GM18519 (cell line): ENCODE measurements around the gene TRIM28.

Source experiments
- ATAC-seq: cut with Tn5 transposase; IDR thresholded peaks from one replicate; pipeline ENCODE4 v1.9.1; 2021; ENCODE audit warnings: mild to moderate bottlenecking, moderate library complexity; ENCODE audit not compliant: unreplicated experiment, low FRiP score

The TRIM28 gene

DNA sequence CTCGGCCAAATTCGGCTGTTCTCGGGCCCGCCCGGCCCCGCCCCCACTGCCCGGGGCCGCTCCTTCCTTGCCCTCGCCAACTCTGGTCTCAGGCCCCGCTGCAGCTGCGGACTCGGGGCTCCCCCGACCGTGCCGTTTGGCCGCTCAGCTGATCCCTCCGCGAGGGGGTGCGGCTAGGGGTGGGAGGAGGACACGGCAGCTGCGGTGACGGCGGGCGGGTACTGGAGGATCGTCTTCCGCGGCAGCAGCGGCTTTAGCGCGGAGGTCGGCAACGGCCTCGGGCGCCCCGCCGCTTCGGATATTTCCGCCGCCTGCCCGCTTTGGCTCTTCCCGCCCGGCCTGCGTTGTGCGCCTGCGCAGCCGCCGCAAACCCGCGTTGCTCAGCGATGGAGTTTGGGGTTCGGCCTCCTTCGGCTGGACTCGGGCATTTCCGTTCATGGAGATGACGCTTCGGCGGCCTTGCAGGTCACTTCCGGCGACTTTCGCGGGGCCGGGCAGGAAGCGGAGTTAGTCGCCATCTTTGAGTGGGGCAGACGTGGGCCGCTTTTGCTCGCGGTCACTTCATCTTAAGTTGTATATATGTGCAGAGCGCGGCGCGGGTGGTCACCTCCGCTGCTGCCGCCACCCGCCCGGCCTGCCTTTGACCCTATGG is 14.9 kb downstream of the TRIM28 start:
- peak; percentile 39 for ATAC-seq

DNA sequence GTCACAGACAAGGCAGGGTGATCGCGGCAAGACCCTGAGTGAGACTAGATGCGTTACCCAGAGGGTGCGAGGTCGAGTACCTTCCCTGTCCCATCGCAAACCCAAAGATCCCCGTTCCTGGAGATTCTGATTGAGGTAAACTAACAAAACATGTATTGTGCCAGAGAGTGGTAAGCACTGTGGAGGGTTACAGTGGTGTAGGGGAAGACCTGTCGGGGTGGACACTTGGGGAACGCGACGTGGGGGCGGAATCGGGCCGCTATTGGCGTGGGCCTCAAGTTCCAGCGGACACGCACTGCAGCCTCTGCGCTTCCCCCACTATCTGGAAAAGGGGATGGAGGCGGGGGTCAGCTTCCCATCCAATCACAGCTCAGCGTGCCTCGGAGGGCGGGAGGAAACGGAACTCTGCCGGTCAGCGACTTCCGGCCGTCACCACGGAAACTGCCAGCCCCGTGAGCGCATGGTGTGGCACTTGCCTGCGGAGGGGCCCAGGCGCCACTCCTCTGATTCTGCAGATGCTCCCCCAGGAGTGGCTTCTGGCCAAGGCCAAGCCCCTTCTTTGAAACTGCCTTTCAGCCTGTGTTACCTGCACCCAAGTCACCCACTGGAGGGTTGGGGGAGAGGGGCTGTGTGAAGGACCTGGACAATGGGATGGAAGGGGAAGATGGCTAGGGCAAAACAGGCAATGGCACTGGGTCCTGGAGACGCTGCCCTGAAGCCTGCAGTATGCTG is 15.6 kb downstream of the TRIM28 start:
- ATAC-seq, result no peak

DNA sequence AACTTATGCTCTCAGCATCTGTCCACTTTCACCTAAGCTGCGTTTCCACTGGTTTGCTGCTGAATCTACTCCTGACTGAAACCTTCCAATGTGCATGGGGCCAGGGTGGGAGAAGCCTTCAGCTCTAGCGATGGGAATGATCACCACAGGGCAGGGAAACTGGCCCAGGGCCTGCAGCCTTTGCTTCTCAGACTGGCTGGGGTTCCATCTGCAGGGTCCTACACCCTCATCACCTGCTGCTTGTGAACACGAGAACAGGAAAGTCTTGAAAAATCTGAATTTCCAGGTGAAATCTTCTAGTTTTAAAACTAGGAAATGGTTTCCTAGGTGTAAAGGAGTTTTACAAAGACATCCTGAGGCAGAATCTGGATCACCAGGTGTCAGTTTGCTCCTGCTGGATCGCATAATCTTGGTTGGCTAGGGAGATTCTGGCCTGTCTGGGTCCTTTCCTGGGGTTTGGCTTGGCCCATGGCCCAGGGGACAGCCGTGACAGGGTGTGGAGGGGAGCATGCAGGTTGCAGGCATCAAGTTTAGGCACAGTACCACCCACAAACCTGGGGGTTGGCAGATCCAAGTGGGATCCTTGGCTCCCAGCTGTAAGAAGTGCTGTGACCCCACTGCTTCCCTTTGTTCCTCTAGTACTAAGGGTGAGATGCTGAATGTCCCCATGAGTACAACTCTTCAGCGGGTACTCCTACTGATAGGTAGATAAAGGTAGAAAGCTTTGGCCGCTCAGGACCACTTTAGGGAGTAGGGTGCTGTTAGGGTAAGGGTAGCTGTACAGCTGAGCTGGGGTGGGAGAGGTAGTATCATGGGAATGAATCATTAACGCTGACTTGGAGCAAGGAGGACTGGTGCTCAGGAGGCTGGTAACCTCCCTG is 16.4 kb downstream of the TRIM28 start:
- ATAC-seq, result no peak

DNA sequence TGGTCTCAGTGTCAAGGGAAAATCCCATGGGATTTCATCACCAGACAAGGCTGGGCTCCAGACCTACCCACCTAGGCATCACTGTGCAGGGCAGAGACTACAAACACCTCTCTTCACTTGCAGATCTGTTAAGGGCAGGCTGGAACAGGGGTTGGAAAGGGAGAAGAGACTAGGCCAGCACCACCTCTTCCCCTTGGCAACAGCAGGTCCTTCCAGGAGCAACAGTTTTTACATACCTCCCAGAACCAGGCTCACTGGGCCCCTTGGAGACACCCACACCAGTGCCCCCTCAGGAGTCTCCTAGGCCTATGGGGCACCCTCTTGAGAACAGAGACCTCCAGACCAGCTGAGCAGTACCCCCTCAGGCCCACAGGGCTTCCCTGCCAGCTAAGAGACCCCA is 17.1 kb downstream of the TRIM28 start:
- ATAC-seq, result no peak

DNA sequence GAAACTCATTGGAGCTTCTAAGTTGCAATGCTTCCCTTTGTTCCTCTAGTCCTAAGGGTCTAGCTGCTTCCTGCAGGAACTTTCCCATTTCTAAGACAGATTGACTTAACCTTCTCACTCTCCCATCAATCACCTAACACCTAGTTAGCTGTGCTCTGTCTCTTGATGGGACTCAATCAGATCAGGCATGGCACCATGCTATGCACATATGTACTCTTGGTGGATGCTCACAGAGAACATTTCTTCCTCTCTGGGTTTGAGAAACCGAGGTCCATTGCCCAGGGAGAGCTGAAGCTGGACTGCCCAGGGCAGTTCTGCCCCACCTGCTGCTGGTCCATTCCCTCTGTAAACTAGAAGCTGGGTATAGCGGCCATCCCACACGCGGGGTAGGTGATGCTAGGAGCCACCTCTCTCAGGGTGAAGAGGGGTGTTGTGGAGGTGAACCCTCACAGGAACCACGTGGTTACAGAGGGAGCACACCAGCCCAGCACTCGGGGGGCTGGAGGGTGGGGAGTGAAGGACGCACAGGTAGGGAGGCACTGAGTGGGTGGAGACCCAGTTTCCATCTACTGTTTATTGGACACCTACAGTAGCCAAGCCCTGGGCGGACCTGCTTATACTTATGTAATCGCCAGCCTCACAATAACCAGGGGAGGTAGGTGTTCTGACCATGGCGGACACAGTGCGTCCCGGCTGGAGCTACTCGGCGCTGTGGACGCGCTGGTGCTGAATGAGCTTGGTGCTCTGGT is 17.7 kb downstream of the TRIM28 start:
- no peak for ATAC-seq

DNA sequence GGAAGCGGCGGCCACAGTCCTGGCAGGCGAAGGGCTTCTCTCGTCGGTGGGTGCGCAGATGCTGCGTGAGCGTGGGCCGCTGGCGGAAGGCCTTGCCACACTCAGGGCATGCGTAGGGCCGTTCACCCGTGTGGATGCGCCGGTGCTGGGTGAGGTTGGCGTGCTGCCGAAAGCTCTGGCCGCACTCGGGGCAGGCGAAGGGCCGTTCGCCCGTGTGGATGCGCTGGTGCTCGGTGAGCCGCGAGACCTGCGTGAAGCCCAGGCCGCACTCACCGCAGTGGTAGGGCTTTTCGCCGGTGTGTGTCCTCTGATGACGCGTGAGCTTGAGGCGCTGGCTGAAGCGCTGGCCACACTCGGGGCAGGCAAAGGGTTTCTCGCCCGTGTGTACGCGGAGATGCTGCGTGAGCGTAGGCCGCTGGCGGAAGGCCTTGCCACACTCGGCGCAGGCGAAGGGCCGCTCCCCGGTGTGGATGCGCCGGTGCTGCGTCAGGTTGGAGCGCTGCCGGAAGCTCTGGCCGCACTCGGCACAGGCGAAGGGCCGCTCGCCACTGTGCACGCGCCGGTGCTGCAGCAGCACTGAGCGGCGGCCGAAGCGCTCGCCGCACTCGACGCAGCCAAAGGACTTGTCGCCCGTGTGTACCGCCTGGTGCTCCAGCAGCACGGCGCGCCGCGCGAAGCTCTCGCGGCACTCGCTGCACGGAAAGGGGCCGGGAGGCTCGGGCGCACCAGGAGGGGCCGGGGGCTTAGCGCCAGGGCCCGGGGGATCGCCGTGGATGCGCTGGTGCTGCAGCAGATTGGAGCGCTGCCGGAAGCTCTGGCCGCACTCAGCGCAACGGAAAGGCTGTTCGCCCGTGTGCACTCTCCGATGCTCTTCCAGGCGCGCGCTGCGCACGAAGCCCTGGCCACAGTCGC is 18.5 kb downstream of the TRIM28 start:
- no peak for ATAC-seq

DNA sequence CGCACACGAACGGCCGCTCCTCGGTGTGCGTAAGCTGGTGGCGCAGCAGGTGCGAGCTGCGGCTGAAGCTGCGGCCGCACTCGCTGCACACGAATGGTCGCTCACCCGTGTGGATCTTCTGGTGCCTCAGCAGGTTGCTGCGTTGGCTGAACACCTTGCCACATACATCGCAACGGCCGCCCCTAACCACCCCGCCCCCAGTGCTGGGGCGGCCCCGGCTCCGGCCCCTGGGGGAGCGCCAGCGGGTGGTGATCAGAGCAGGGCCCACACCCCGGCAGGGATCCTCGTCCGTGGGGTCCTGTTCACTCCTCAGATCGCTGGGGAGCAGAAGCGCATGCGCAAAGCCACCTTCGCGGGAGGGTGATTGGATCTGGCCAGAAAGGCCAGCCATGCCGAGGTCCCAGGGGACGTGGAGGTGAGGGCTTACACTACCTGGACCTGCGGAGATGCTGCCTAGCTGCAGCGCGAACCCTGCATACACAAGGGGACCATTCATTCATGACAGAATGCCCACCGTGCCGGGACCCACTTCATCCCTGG is 19.2 kb downstream of the TRIM28 start:
- ATAC-seq, result no peak

DNA sequence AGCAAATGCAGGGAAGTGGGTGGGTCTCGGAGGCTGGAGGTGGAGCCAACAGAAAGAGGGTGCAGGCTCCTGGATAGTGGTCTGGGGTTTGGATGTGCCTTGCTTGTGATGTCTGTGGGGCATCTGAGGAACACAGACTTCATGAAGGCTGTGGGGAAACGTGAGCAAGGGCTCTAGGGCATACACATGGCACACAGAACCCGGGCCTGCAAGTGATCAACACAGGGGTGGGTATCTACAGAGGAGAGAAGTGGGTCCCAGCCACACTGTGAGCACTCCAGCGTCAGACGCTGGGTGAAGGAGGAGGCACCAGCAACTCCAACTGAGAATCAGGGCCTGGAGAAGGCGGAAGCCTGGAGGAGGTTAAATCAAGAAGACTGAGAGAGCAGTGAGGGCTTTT is 20.0 kb downstream of the TRIM28 start:
- ATAC-seq, result no peak

DNA sequence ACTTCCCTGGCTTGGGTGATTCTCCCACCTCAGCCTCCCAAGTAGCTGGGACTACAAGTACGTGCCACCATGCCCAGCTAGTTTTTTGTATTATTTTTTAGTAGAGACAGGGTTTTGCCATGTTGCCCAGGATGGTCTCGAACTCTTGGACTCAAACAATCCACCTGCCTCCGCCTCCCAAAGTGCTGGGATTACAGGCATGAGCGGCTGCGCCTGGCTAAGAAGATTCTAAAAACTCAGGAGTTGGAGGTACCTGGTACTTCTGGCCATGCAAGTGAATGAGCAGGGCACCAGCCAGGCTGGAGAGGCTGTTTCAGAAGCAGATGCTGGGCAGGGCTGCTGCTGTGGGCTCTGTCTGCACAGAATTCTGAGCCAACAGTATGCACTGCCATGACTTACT is 23.1 kb downstream of the TRIM28 start:
- ATAC-seq, result no peak

DNA sequence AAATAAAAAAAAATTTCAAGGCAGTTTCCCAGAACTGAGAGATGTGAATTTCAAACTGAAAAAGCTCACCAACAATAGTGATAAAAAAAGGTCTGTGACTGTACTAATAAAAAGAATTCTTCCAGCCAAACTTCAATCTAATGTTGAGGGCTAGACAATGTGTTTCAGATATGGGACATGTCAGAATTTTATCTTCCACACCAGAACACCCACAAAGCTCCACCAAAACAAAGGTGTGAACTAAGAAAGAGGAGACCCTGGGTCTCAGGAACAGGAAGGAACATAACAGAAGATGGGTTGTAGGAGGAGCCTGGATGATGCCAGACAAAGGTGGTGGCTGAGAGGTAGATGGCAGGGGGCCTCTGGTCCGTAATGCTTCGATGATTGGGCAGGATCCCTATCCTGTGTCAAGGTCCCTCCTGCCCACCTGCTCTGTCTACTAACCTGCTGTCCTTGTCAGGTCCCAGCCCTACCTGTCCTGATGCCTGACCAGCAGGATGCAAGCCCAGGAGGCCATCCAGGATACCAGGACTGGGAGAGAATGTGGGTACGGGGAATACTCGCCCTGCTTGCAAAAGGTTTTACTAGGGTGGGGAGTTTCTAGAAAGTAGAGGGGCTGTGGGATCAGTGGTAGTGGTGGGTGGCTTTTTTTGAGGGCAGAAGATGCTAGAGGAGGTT is 24.7 kb downstream of the TRIM28 start:
- ATAC-seq, result no peak

DNA sequence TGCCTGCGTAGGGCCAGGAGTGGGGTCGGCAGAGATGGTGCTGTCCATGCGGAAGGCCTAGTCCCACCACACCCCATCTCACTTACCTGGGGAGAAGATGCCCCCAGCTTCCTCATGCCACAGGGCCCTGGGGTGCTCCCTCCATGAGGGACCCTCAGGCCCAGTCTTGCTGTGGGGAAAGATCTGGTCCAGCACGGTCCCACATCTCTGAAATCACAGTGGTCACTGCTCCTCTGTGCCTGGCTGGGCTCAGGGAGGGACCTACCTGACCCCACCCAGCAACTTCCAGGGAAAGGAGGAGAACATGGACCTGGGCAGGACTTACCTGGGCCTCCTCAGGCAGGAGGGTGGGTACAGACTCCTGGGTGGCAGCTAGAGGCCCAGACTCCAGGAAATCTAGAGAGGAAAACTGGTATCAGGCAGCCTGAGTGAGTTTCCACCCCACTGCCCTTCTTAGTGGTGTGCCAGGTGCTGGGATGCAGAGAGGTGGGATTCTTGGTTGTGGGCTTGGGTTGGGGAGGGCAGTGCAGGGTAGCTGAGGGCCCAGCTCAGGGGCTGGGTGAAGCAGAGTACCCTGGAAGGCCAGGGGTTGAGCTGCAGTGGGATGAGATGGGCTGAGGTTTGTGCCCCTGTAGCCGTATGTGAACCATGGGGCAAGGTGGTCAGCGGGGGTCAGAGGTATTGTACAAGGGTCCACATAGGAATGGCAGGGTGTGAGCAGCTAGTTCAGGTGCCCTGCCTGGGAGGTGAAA is 25.5 kb downstream of the TRIM28 start:
- ATAC-seq, result no peak

DNA sequence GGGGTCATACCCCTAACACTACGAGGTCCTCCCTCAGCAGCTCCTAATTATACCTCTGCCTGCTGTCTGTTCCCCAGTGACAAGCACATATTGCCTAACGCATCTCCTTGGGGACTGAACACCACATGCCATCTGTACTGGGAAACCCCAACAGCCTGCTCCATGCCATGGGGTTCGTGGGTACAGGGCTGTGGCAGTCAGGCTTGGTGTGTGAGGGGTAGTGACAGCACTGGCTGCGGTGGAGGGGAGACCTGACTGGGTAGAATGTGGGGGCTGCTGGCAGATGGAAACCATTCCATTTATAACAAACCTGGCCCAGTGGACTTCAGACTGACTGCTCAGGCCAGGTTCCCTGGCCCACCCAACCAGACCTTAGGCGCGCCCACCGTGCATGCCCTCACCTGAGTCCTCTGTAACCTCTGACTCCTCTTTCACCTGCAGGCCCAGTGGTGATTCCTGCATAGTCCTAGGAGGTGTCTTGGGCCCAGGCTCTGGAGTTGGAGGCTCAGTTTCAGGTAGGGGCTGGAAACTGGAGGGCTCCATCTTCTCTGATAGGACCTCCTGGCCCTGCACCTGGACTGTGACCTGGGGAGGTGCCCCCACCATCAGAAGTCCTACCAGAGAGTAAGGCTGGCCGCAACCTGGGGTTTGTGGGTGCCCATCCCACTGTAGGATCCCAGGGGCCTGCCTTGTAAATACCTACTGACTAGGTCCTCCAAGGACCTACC is 26.2 kb downstream of the TRIM28 start:
- ATAC-seq, result no peak

DNA sequence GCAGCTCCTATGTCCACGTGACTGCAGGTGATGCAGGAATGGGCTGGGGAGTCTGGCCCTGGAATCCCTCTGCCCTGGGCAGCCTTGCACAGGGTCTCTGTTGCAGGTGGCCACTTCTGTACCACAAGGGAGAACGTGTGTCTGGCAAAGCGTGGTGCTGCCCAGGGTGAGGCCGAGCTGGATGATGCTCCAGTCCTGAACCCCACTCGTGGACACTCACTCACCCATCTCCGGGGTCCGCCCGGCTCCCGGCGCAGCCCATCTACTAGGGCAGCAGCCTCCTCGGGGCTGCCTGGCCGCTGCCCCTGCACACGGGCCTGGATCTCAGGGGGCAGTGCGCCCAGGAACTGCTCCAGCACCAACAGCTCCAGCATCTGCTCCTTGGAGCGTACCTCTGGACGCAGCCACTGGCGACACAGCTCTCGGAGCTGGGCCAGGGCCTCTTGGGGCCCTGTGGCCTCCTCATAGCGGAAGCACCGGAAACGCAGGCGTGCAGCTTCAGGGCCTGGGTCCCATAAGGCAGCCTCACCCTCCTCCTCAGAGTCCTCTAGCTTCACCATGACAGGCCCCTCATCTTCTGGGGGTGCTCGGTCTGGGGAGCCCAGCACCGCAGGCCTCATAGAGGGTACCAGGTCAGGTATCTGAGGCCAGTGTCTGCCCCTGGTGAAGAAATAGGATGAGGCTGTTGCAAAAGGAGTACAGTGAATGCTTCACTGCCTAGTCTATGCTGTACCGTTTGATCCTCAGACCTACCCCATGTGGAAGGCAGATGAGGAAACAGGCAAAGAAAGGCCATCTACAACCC is 27.1 kb downstream of the TRIM28 start:
- no peak for ATAC-seq

DNA sequence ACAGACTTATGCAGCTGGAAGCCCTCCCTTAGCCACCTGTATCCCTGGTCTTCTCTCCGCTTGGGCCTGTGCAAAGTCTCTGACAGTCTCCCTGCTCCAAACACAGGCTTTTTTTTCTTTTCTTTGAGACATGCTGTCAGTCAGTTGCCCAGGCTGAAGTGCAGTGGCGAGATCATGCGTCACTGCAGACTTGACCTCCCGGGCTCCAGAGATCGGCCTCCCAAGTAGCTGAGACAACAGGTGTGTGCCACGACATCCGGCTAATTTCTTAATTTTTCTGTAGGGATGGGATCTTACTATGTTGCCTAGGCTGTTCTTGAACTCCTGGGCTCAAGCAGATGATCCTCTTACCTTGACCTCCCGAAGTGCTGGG is 27.7 kb downstream of the TRIM28 start:
- ATAC-seq, result no peak

DNA sequence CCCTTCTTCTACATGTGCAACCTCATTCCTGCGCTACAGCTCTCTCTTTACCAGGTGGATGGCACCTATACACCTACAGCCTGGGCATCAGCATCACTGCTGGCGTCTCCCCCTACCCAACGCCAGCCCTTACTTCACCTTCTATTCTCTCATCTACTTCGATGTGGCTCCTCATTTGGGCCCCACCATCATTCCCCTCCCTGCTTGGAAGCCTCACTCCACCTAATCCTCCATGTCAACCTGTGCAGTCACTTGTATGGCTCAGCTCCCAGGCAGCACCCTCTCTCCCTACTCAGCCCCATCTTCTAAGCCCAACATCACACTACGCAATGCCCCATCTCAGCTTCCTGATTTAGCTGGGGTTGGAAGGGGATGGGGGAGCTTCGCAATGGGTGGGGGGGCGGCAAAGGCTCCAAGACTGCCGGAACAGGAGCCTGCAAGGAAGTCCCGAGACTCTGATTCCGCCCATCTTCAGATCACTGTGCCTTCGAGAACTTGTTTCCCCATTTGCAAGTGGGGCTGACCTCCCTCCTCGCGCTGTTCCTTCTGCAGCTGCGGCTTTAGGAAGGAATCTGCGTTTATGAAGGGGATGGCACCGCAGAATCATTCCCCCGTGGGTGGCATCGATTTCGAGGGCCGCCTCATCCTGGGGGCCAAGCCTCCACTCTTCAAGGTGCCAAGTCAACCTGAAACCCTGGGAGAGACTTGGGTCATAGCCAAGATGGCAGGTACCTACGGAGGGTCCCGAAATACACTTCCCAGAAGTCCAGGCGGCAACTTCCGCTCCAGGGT is 28.4 kb downstream of the TRIM28 start:
- no peak for ATAC-seq
